Karpas-422 (cell line): Measurements from ENCODE around the gene SIDT1. TPM values are rescaled to one million over a fixed set of nuclear protein-coding genes. Genes with fewer than 3 reads are reported as not detected.
A peak's percentile ranks its signal among the peaks of the same experiment; 100 is the strongest.

ENCODE experiments used
- DNase-seq: peaks from one replicate; pipeline ENCODE4 v3.0.0-alpha.2; 2015
- H2AFZ ChIP-seq: fragments of 200-600 bp; sonication (generic); 2 replicates; pipeline ENCODE4 v1.6.1; 2014; ENCODE audit warnings: antibody characterized with exemption, low read length, mixed read lengths
- H3K27ac ChIP-seq: fragments of 200-600 bp; sonication (generic); 2 replicates; pipeline ENCODE4 v1.5.1; 2014; ENCODE audit warnings: mild to moderate bottlenecking, low read length, moderate library complexity
- H3K27me3 ChIP-seq: fragments of 200-600 bp; sonication (generic); 2 replicates; pipeline ENCODE4 v1.6.1; 2014; ENCODE audit warnings: low read length, mixed read lengths
- H3K36me3 ChIP-seq: fragments of 200-600 bp; sonication (generic); 2 replicates; pipeline ENCODE4 v1.6.1; 2014; ENCODE audit warnings: low read length, mixed read lengths; ENCODE audit not compliant: insufficient read depth
- H3K4me1 ChIP-seq: fragments of 200-600 bp; sonication (generic); 2 replicates; pipeline ENCODE4 v1.6.1; 2014; ENCODE audit warnings: mild to moderate bottlenecking, low read length, mixed read lengths
- H3K4me2 ChIP-seq: fragments of 200-600 bp; sonication (generic); 2 replicates; pipeline ENCODE4 v1.6.1; 2014; ENCODE audit warnings: low read length, low read depth, mild to moderate bottlenecking; ENCODE audit not compliant: poor library complexity, severe bottlenecking
- H3K4me3 ChIP-seq: fragments of 200-600 bp; sonication (generic); 2 replicates; pipeline ENCODE4 v1.5.1; 2014; ENCODE audit warnings: mild to moderate bottlenecking, antibody characterized with exemption, low read length, mixed read lengths
- H3K79me2 ChIP-seq: fragments of 200-600 bp; sonication (generic); 2 replicates; pipeline ENCODE4 v1.6.1; 2014; ENCODE audit warnings: mild to moderate bottlenecking, low read length, mixed read lengths
- H3K9ac ChIP-seq: fragments of 200-600 bp; sonication (generic); 2 replicates; pipeline ENCODE4 v1.6.0; 2014; ENCODE audit warnings: low read length
- H3K9me2 ChIP-seq: fragments of 200-600 bp; sonication (generic), shearing (Covaris generic); replicated peaks from 2 replicates; pipeline ENCODE4 v1.6.0; 2014; ENCODE audit warnings: mild to moderate bottlenecking, low read length, moderate library complexity; ENCODE audit not compliant: insufficient read depth
- H3K9me3 ChIP-seq: fragments of 300-700, 200-600 bp; sonication (generic); 2 replicates; pipeline ENCODE4 v1.6.1; 2014; ENCODE audit warnings: low read length, mixed read lengths
- H4K20me1 ChIP-seq: fragments of 200-600 bp; sonication (generic); 2 replicates; pipeline ENCODE4 v1.6.1; 2014; ENCODE audit warnings: mild to moderate bottlenecking, antibody characterized with exemption, low read length, low read depth; ENCODE audit not compliant: insufficient read depth
- total RNA-seq: library from RNA; depleted of rRNA; stranded (reverse); fragments of >200 nt; shearing (Covaris generic); gene quantifications from 2 replicates; pipeline ENCODE4 v1.2.3, GENCODE V29; 2014; ENCODE audit warnings: low replicate concordance; rRNA removed

Gene SIDT1
- 7.5 and 11.3 TPM in 2 replicates for total RNA-seq

- DNase-seq, result peak; percentile 80
- no peaks in the 10 kb centered on the region for H3K27me3 ChIP-seq
- no peaks in the 10 kb centered on the region for H3K79me2 ChIP-seq
- peak within 1 kb of the TSS; percentile 92 for H3K4me2 ChIP-seq
- H3K9ac ChIP-seq, result peak within 1 kb of the TSS; percentile 64
- peaks cover 20% of the 10 kb centered on the region for H3K4me1 ChIP-seq
- no peaks in the 10 kb centered on the region for H3K9me2 ChIP-seq
- 0 out of 2 replicates have a peak within 1 kb of the TSS, but pooled peaks have one; percentile 16 for H3K27ac ChIP-seq
- H3K9me3 ChIP-seq, result no peaks in the 10 kb centered on the region
- H3K4me3 ChIP-seq, result peak within 1 kb of the TSS; percentile 66
- no peaks in the 10 kb centered on the region for H3K36me3 ChIP-seq
- peak within 1 kb of the TSS; percentile 90 for H2AFZ ChIP-seq
- H4K20me1 ChIP-seq, result no peaks in the 10 kb centered on the region
These were observed at the start of gene SIDT1 for GRCh38 chr3:113531826-113532697. SIDT1 (plus strand) TSS chr3:113532555; CDS start chr3:113533022, 467 bp downstream.

- no peaks in the 10 kb centered on the region for H3K9me3 ChIP-seq
- H3K4me3 ChIP-seq, result no peak overlapping the region
These were observed 47.2 kb upstream of the SIDT1 start for GRCh38 chr3:113485161-113485609.

GRCh38 chr3:113495035-113495434 is 37.3 kb upstream of the SIDT1 start:
- DNase-seq, result peak; percentile 70
- Histone ChIP-seq H3K27ac (no peak overlapping the region), H3K4me1 (no peaks in the 10 kb centered on the region), H3K27me3 (no peaks in the 10 kb centered on the region), H3K79me2 (no peaks in the 10 kb centered on the region), H3K9me3 (no peaks in the 10 kb centered on the region), H4K20me1 (no peaks in the 10 kb centered on the region), H2AFZ (no peak overlapping the region), H3K4me3 (no peak overlapping the region), H3K4me2 (no peak overlapping the region), H3K36me3 (peaks cover 44% of the 10 kb centered on the region; the same call in 1 of the 2 replicates), H3K9me2 (no peaks in the 10 kb centered on the region), H3K9ac (no peak overlapping the region)

More at GRCh38 chr3:113485161-113485609, 47.2 kb upstream of the SIDT1 start:
- Histone ChIP-seq H3K9me2 (no peaks in the 10 kb centered on the region), H3K27me3 (no peaks in the 10 kb centered on the region), H3K4me2 (no peak overlapping the region), H3K9ac (no peak overlapping the region), H3K27ac (no peak overlapping the region), H3K79me2 (no peaks in the 10 kb centered on the region), H4K20me1 (no peaks in the 10 kb centered on the region), H3K4me1 (no peaks in the 10 kb centered on the region), H2AFZ (no peak overlapping the region), H3K36me3 (peaks cover 29% of the 10 kb centered on the region; the same call in 1 of the 2 replicates)
- DNase-seq, result no peak

- Histone ChIP-seq H3K36me3 (peaks cover 51% of the 10 kb centered on the region; the same call in 1 of the 2 replicates), H3K9me2 (no peaks in the 10 kb centered on the region), H3K9me3 (no peaks in the 10 kb centered on the region), H3K4me3 (no peak overlapping the region), H2AFZ (no peak overlapping the region), H3K4me2 (no peak overlapping the region), H3K9ac (no peak overlapping the region), H4K20me1 (no peaks in the 10 kb centered on the region), H3K79me2 (peaks cover 11% of the 10 kb centered on the region), H3K27me3 (no peaks in the 10 kb centered on the region), H3K4me1 (peaks cover 8% of the 10 kb centered on the region), H3K27ac (no peak overlapping the region)
- DNase-seq, result no peak
These were observed 35.4 kb upstream of the SIDT1 start for GRCh38 chr3:113496924-113497323.

GRCh38 chr3:113498221-113499005 is 33.9 kb upstream of the SIDT1 start:
- Histone ChIP-seq H3K9me2 (no peaks in the 10 kb centered on the region), H2AFZ (no peak overlapping the region), H3K79me2 (peaks cover 16% of the 10 kb centered on the region), H3K4me3 (no peak overlapping the region), H3K36me3 (peaks cover 41% of the 10 kb centered on the region; the same call in 1 of the 2 replicates), H3K9me3 (no peaks in the 10 kb centered on the region), H3K9ac (no peak overlapping the region), H3K27ac (no peak overlapping the region), H3K27me3 (no peaks in the 10 kb centered on the region), H3K4me1 (peaks cover 9% of the 10 kb centered on the region), H4K20me1 (no peaks in the 10 kb centered on the region), H3K4me2 (no peak overlapping the region)
- no peak for DNase-seq

GRCh38 chr3:113499081-113499480 is 33.3 kb upstream of the SIDT1 start:
- Histone ChIP-seq H3K9ac (no peak overlapping the region), H3K4me1 (peaks cover 9% of the 10 kb centered on the region), H3K27ac (no peak overlapping the region), H3K9me3 (no peaks in the 10 kb centered on the region), H2AFZ (no peak overlapping the region), H3K9me2 (no peaks in the 10 kb centered on the region), H3K4me2 (no peak overlapping the region), H3K4me3 (no peak overlapping the region), H3K36me3 (peaks cover 36% of the 10 kb centered on the region; the same call in 1 of the 2 replicates), H3K27me3 (no peaks in the 10 kb centered on the region), H3K79me2 (peaks cover 16% of the 10 kb centered on the region), H4K20me1 (no peaks in the 10 kb centered on the region)
- DNase-seq, result no peak

- DNase-seq, result no peak
- H3K9me3 ChIP-seq, result no peaks in the 10 kb centered on the region
- H3K27me3 ChIP-seq, result no peaks in the 10 kb centered on the region
- H3K9ac ChIP-seq, result no peak overlapping the region
- H3K4me2 ChIP-seq, result no peak overlapping the region
- H3K36me3 ChIP-seq, result peaks cover 40% of the 10 kb centered on the region; the same call in 1 of the 2 replicates
- H3K4me1 ChIP-seq, result peaks cover 9% of the 10 kb centered on the region
- H4K20me1 ChIP-seq, result no peaks in the 10 kb centered on the region
- H3K4me3 ChIP-seq, result no peak overlapping the region
- no peaks in the 10 kb centered on the region for H3K9me2 ChIP-seq
- no peak overlapping the region for H2AFZ ChIP-seq
- peaks cover 28% of the 10 kb centered on the region for H3K79me2 ChIP-seq
- H3K27ac ChIP-seq, result no peak overlapping the region
These were observed 30.8 kb upstream of the SIDT1 start for GRCh38 chr3:113501597-113501996.

GRCh38 chr3:113505867-113506266 is 26.5 kb upstream of the SIDT1 start:
- Histone ChIP-seq H3K9me2 (no peaks in the 10 kb centered on the region), H3K36me3 (peaks cover 12% of the 10 kb centered on the region; the same call in 1 of the 2 replicates), H3K9ac (no peak overlapping the region), H3K79me2 (peaks cover 68% of the 10 kb centered on the region), H3K27ac (no peak overlapping the region), H3K4me3 (no peak overlapping the region), H3K27me3 (no peaks in the 10 kb centered on the region), H3K4me1 (peaks cover 16% of the 10 kb centered on the region), H3K9me3 (no peaks in the 10 kb centered on the region), H3K4me2 (no peak overlapping the region), H4K20me1 (no peaks in the 10 kb centered on the region), H2AFZ (no peak overlapping the region)
- DNase-seq, result no peak
